ENCODE measurements around the gene VSX1. TPM values are rescaled to one million over a fixed set of nuclear protein-coding genes. Genes with fewer than 3 reads are reported as not detected.

The VSX1 gene
- total and polyA plus RNA-seq, 2 experiments from 2014 or later: not detected

GRCh38 chr20:25044660-25045342 is 37.1 kb downstream of the VSX1 start:
- Histone ChIP-seq H3K4me1 (ENCODE audit: insufficient read depth) (peaks cover 9% of the 10 kb centered on the region), H3K4me2 (no peak overlapping the region), H3K27ac (no peak overlapping the region), H2AFZ (no peak overlapping the region), H4K20me1 (ENCODE audit: insufficient read depth, poor library complexity, severe bottlenecking) (peaks cover 17% of the 10 kb centered on the region), H3K27me3 (no peaks in the 10 kb centered on the region), H3K9me3 (ENCODE audit: low read depth) (no peaks in the 10 kb centered on the region), H3K36me3 (replicated peaks; ENCODE audit: insufficient read depth, low read depth) (no peaks in the 10 kb centered on the region), H3K9me2 (replicated peaks; ENCODE audit: insufficient read depth) (no peaks in the 10 kb centered on the region), H3K79me2 (peaks cover 9% of the 10 kb centered on the region), H3K4me3 (no peak overlapping the region)
- no peak for DNase-seq (ENCODE audit: low spot score)
- no peak for TF ChIP-seq EZH2 (IDR thresholded peaks at IDR 0.05; ENCODE audit: borderline replicate concordance)
- TF ChIP-seq, protein P1, sequence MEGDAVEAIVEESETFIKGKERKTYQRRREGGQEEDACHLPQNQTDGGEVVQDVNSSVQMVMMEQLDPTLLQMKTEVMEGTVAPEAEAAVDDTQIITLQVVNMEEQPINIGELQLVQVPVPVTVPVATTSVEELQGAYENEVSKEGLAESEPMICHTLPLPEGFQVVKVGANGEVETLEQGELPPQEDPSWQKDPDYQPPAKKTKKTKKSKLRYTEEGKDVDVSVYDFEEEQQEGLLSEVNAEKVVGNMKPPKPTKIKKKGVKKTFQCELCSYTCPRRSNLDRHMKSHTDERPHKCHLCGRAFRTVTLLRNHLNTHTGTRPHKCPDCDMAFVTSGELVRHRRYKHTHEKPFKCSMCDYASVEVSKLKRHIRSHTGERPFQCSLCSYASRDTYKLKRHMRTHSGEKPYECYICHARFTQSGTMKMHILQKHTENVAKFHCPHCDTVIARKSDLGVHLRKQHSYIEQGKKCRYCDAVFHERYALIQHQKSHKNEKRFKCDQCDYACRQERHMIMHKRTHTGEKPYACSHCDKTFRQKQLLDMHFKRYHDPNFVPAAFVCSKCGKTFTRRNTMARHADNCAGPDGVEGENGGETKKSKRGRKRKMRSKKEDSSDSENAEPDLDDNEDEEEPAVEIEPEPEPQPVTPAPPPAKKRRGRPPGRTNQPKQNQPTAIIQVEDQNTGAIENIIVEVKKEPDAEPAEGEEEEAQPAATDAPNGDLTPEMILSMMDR (IDR thresholded peaks at IDR 0.05; ENCODE audit: poor library complexity): no peak
- no peak for TF ChIP-seq EZH2phosphoT487 (IDR thresholded peaks at IDR 0.05; ENCODE audit: low read depth, severe bottlenecking, unreplicated experiment)
- 86% methylated on average over 14 of the region's 14 CpGs for WGBS (ENCODE audit: low lambda C conversion rate, missing lambda C conversion rate)

DNA sequence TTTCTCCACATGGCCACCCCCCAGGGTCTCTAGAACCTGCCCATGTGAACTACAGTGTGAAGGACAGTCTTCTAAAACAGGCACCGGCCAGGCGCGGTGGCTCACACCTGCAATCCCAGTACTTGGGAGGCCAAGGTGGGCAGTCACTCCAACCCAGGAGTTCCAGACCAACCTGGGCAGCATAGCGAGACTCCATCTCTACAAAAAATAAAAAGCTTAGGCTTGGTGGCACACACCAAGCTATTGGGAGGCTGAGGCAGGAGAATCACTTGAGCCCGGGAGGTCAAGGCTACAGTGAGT is 37.7 kb downstream of the VSX1 start:
- WGBS (ENCODE audit: low lambda C conversion rate, missing lambda C conversion rate): 99% methylated on average over 5 of the region's 5 CpGs
- TF ChIP-seq, protein P1 (IDR thresholded peaks at IDR 0.05; ENCODE audit: poor library complexity): no peak
- TF ChIP-seq EZH2 (IDR thresholded peaks at IDR 0.05; ENCODE audit: borderline replicate concordance): no peak
- TF ChIP-seq EZH2phosphoT487 (IDR thresholded peaks at IDR 0.05; ENCODE audit: low read depth, severe bottlenecking, unreplicated experiment): no peak
- Histone ChIP-seq H3K4me1 (ENCODE audit: insufficient read depth) (peaks cover 15% of the 10 kb centered on the region), H2AFZ (no peak overlapping the region), H3K36me3 (replicated peaks; ENCODE audit: insufficient read depth, low read depth) (no peaks in the 10 kb centered on the region), H3K79me2 (peaks cover 5% of the 10 kb centered on the region), H3K27ac (no peak overlapping the region), H4K20me1 (ENCODE audit: insufficient read depth, poor library complexity, severe bottlenecking) (peaks cover 14% of the 10 kb centered on the region), H3K4me3 (no peak overlapping the region), H3K9me2 (replicated peaks; ENCODE audit: insufficient read depth) (no peaks in the 10 kb centered on the region), H3K27me3 (no peaks in the 10 kb centered on the region), H3K9me3 (ENCODE audit: low read depth) (no peaks in the 10 kb centered on the region), H3K4me2 (no peak overlapping the region)
- no peak for DNase-seq (ENCODE audit: low spot score)

DNA sequence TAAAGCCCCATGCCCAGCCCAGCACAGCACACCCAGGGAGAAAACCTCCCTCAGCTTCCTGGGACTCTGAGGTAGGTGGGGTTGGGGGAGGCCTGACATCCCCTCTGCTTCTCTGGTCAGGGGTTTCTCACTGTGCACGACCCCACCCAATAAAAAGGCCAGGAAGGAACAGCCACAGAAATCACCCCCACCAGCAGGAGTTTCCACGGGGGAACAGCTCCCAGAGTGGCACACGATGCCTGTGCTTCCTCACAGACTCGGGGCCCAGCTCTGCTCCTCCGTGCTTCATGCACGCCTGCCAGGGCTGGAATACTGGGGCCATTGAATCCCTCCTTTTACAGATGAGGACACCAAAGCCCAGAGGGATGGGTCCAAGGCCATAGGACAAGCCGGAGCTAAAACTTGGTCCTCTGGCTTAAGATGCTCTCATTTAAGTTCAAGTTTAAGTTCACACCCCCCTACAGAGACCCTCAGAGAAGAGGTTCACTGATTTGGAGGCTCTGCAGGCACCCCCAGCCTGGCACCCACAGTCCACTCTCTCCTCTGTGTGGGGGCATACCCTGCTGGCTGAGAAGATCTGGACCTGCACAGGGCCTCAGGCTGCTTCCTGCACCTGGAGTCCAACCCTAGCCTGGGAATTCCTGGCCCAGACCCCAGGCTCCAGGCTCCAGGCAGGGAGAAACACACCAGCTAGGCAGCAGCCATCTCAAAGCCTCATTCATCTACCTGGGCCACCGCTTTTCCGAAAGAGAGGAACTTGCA is 38.3 kb downstream of the VSX1 start:
- TF ChIP-seq, protein P1 (IDR thresholded peaks at IDR 0.05; ENCODE audit: poor library complexity): no peak
- TF ChIP-seq EZH2phosphoT487 (IDR thresholded peaks at IDR 0.05; ENCODE audit: low read depth, severe bottlenecking, unreplicated experiment) (no peak), EZH2 (IDR thresholded peaks at IDR 0.05; ENCODE audit: borderline replicate concordance) (no peak)
- no peak for DNase-seq (ENCODE audit: low spot score)
- Histone ChIP-seq H3K9me3 (ENCODE audit: low read depth) (no peaks in the 10 kb centered on the region), H3K36me3 (replicated peaks; ENCODE audit: insufficient read depth, low read depth) (no peaks in the 10 kb centered on the region), H3K79me2 (no peaks in the 10 kb centered on the region), H4K20me1 (ENCODE audit: insufficient read depth, poor library complexity, severe bottlenecking) (peaks cover 10% of the 10 kb centered on the region), H3K9me2 (replicated peaks; ENCODE audit: insufficient read depth) (no peaks in the 10 kb centered on the region), H3K27me3 (no peaks in the 10 kb centered on the region), H3K4me3 (no peak overlapping the region), H3K4me1 (ENCODE audit: insufficient read depth) (peaks cover 18% of the 10 kb centered on the region), H2AFZ (no peak overlapping the region), H3K4me2 (no peak overlapping the region), H3K27ac (no peak overlapping the region)
- WGBS (ENCODE audit: low lambda C conversion rate, missing lambda C conversion rate): 84% methylated on average over 9 of the region's 9 CpGs
